K562 (cell line): Measurements from ENCODE around the gene EGR1. TPM values are rescaled to one million over a fixed set of nuclear protein-coding genes. Genes with fewer than 3 reads are reported as not detected.

ENCODE experiments used
- CREM ChIP-seq: IDR thresholded peaks from 2 replicates; pipeline ENCODE4 v1.6.1; 2014; ENCODE audit warnings: antibody characterized with exemption, low read depth
- GTF2E2 ChIP-seq: fragments of 200-800 bp; sonication (Bioruptor generic); IDR thresholded peaks from 2 replicates; pipeline ENCODE4 v1.6.1; 2016; ENCODE audit warnings: missing genetic modification characterization, missing compliant biosample characterization
- HIVEP1 ChIP-seq: fragments of 250-450 bp; sonication (Bioruptor Pico); IDR thresholded peaks from 2 replicates; pipeline ENCODE4 v1.4.0; 2020; ENCODE audit warnings: mild to moderate bottlenecking
- LCOR ChIP-seq: sonication (generic); formaldehyde crosslinking; IDR thresholded peaks from 2 replicates; pipeline ENCODE4 v1.8.0; 2022; ENCODE audit warnings: mild to moderate bottlenecking, missing genetic modification reagents
- MTA3 ChIP-seq: fragments of 450-650 bp; formaldehyde crosslinking; IDR thresholded peaks from 2 replicates; pipeline ENCODE4 v1.6.1; 2017; ENCODE audit warnings: mild to moderate bottlenecking, borderline replicate concordance
- POLR2AphosphoS2 ChIP-seq: IDR thresholded peaks from 2 replicates; pipeline ENCODE4 v1.6.1; 2012; ENCODE audit warnings: low read length, improper control_type of control experiment
- POLR2AphosphoS5 ChIP-seq: IDR thresholded peaks from 2 replicates; pipeline ENCODE4 v1.6.1; 2011; ENCODE audit warnings: mild to moderate bottlenecking, low read depth, low read length, moderate library complexity; ENCODE audit not compliant: control insufficient read depth, insufficient read depth
- RUNX1 ChIP-seq: sonication (generic); IDR thresholded peaks from 2 replicates; pipeline ENCODE4 v1.6.1; 2016; ENCODE audit warnings: antibody characterized with exemption, low read depth
- SRF ChIP-seq, 2 experiments: fragments of 250-450, 450-650 bp in 1 of 2; sonication (Bioruptor Pico) in 1 of 2; sonication (generic) in 1 of 2; formaldehyde crosslinking; IDR thresholded peaks; 2 replicates each; pipeline versions ENCODE4 v1.5.0 to v1.5.1; 2020 to 2022; ENCODE audit warnings: mild to moderate bottlenecking in 1 of 2, missing genetic modification reagents in 1 of 2
- TCFL5 ChIP-seq: fragments of 250-450 bp; sonication (Bioruptor Pico); conservative IDR thresholded peaks from 2 replicates; pipeline ENCODE4 v1.6.1; 2021; ENCODE audit warnings: mild to moderate bottlenecking, moderate library complexity, matching md5 sums
- TEAD1 ChIP-seq, 2 experiments: fragments of 450-650 bp in 1 of 2; sonication (generic) in 1 of 2; formaldehyde crosslinking; IDR thresholded peaks; 2 replicates each; pipeline versions ENCODE4 v1.4.0 to v1.8.0; 2020 to 2022; ENCODE audit warnings: mild to moderate bottlenecking in 2 of 2, missing genetic modification reagents in 1 of 2
- ZBTB26 ChIP-seq: fragments of 450-650 bp; formaldehyde crosslinking; IDR thresholded peaks from 2 replicates; pipeline ENCODE4 v1.4.0; 2022; ENCODE audit warnings: missing genetic modification characterization
- polyA plus RNA-seq, 8 experiments: library from polyadenylated mRNA; depleted of rRNA in 4 of 8; stranded (reverse) in 5 of 8; unstranded in 3 of 8; fragments of >200 nt; fragmentation: Nextera tagmentation in 2 of 8; fragmentation: Illumina TruSeq in 1 of 8; extraction: Ambion mirVana in 2 of 8; extraction: Trizol in 1 of 8; gene quantifications; 2 replicates each; pipeline versions ENCODE4 v1.2.1 to v1.2.3, GENCODE V29; 2011 to 2014; ENCODE audit warnings: inconsistent platforms in 1 of 8, missing spikeins in 1 of 8
- total RNA-seq, 7 experiments: library from RNA; depleted of rRNA in 6 of 7; stranded (reverse); fragments of >200 nt in 6 of 7; fragmentation: Illumina TruSeq in 2 of 7; extraction: Trizol in 2 of 7; gene quantifications; 2 replicates each; pipeline versions ENCODE4 v1.2.1 to v1.2.3, GENCODE V29; 2011 to 2021; ENCODE audit warnings: low replicate concordance in 1 of 7
- TF ChIP-seq, protein P1 (sequence below): IDR thresholded peaks from 2 replicates; pipeline ENCODE4 v1.6.1; 2016; ENCODE audit warnings: missing genetic modification characterization, missing compliant biosample characterization
- TF ChIP-seq, protein P2 (sequence below): fragments of 250-450 bp; sonication (Bioruptor Pico); IDR thresholded peaks from 2 replicates; pipeline ENCODE4 v1.9.0; 2021; ENCODE audit warnings: mild to moderate bottlenecking
- TF ChIP-seq, protein P3 (sequence below): IDR thresholded peaks from 2 replicates; pipeline ENCODE4 v1.6.1; 2011; ENCODE audit warnings: borderline replicate concordance, low read depth, mild to moderate bottlenecking, moderate library complexity, low read length; ENCODE audit not compliant: insufficient read depth, poor library complexity, severe bottlenecking
- TF ChIP-seq, protein P4 (sequence below): sonication (generic); formaldehyde crosslinking; IDR thresholded peaks from 2 replicates; pipeline ENCODE4 v1.8.1; 2023; ENCODE audit warnings: missing genetic modification reagents, mild to moderate bottlenecking, borderline replicate concordance

Gene EGR1
- total and polyA plus RNA-seq, 9 of the 15 experiments (the other 6 are each of a cell fraction or from before 2014, with no cell fraction given), result 1.3 to 132 (median 21.5) TPM

DNA sequence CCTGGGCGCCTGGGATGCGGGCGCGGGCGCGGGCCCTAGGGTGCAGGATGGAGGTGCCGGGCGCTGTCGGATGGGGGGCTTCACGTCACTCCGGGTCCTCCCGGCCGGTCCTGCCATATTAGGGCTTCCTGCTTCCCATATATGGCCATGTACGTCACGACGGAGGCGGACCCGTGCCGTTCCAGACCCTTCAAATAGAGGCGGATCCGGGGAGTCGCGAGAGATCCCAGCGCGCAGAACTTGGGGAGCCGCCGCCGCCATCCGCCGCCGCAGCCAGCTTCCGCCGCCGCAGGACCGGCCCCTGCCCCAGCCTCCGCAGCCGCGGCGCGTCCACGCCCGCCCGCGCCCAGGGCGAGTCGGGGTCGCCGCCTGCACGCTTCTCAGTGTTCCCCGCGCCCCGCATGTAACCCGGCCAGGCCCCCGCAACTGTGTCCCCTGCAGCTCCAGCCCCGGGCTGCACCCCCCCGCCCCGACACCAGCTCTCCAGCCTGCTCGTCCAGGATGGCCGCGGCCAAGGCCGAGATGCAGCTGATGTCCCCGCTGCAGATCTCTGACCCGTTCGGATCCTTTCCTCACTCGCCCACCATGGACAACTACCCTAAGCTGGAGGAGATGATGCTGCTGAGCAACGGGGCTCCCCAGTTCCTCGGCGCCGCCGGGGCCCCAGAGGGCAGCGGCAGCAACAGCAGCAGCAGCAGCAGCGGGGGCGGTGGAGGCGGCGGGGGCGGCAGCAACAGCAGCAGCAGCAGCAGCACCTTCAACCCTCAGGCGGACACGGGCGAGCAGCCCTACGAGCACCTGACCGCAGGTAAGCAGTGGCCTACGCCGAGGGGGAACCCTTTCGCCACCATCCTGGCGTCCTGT is at the start of gene EGR1 (continued):
- TF ChIP-seq, protein P1, sequence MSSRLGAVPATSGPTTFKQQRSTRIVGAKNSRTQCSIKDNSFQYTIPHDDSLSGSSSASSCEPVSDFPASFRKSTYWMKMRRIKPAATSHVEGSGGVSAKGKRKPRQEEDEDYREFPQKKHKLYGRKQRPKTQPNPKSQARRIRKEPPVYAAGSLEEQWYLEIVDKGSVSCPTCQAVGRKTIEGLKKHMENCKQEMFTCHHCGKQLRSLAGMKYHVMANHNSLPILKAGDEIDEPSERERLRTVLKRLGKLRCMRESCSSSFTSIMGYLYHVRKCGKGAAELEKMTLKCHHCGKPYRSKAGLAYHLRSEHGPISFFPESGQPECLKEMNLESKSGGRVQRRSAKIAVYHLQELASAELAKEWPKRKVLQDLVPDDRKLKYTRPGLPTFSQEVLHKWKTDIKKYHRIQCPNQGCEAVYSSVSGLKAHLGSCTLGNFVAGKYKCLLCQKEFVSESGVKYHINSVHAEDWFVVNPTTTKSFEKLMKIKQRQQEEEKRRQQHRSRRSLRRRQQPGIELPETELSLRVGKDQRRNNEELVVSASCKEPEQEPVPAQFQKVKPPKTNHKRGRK (tag), result no peak
- peak; percentile 97 to 100 for TF ChIP-seq SRF (CRISPR knock-in tag; IDR thresholded peaks at IDR 0.05)
- TF ChIP-seq TEAD1 (CRISPR knock-in tag; IDR thresholded peaks at IDR 0.05), result peak in 1 of 2 experiments; percentile 28; a peak in 1 of 4 replicates
- TF ChIP-seq, protein P2, sequence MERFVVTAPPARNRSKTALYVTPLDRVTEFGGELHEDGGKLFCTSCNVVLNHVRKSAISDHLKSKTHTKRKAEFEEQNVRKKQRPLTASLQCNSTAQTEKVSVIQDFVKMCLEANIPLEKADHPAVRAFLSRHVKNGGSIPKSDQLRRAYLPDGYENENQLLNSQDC (CRISPR knock-in tag), result no peak
- TF ChIP-seq POLR2AphosphoS2, result peak; percentile 80; the same call in 1 of the 2 replicates
- TF ChIP-seq, protein P3, sequence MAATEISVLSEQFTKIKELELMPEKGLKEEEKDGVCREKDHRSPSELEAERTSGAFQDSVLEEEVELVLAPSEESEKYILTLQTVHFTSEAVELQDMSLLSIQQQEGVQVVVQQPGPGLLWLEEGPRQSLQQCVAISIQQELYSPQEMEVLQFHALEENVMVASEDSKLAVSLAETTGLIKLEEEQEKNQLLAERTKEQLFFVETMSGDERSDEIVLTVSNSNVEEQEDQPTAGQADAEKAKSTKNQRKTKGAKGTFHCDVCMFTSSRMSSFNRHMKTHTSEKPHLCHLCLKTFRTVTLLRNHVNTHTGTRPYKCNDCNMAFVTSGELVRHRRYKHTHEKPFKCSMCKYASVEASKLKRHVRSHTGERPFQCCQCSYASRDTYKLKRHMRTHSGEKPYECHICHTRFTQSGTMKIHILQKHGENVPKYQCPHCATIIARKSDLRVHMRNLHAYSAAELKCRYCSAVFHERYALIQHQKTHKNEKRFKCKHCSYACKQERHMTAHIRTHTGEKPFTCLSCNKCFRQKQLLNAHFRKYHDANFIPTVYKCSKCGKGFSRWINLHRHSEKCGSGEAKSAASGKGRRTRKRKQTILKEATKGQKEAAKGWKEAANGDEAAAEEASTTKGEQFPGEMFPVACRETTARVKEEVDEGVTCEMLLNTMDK, result peak; percentile 1
- no peak for TF ChIP-seq ZBTB26 (CRISPR knock-in tag)
- peak; percentile 24; the same call in 1 of the 2 replicates for TF ChIP-seq RUNX1
- TF ChIP-seq TCFL5 (CRISPR knock-in tag), result no peak
- TF ChIP-seq POLR2AphosphoS5, result peak; percentile 93
- TF ChIP-seq, protein P4, sequence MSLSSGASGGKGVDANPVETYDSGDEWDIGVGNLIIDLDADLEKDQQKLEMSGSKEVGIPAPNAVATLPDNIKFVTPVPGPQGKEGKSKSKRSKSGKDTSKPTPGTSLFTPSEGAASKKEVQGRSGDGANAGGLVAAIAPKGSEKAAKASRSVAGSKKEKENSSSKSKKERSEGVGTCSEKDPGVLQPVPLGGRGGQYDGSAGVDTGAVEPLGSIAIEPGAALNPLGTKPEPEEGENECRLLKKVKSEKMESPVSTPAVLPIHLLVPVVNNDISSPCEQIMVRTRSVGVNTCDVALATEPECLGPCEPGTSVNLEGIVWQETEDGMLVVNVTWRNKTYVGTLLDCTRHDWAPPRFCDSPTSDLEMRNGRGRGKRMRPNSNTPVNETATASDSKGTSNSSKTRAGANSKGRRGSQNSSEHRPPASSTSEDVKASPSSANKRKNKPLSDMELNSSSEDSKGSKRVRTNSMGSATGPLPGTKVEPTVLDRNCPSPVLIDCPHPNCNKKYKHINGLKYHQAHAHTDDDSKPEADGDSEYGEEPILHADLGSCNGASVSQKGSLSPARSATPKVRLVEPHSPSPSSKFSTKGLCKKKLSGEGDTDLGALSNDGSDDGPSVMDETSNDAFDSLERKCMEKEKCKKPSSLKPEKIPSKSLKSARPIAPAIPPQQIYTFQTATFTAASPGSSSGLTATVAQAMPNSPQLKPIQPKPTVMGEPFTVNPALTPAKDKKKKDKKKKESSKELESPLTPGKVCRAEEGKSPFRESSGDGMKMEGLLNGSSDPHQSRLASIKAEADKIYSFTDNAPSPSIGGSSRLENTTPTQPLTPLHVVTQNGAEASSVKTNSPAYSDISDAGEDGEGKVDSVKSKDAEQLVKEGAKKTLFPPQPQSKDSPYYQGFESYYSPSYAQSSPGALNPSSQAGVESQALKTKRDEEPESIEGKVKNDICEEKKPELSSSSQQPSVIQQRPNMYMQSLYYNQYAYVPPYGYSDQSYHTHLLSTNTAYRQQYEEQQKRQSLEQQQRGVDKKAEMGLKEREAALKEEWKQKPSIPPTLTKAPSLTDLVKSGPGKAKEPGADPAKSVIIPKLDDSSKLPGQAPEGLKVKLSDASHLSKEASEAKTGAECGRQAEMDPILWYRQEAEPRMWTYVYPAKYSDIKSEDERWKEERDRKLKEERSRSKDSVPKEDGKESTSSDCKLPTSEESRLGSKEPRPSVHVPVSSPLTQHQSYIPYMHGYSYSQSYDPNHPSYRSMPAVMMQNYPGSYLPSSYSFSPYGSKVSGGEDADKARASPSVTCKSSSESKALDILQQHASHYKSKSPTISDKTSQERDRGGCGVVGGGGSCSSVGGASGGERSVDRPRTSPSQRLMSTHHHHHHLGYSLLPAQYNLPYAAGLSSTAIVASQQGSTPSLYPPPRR (CRISPR knock-in tag), result peak; percentile 50; the same call in 1 of the 2 replicates
- peak; percentile 98 for TF ChIP-seq MTA3
- peak; percentile 94 for TF ChIP-seq CREM
- peak; percentile 98 for TF ChIP-seq GTF2E2
- peak; percentile 96; the same call in 1 of the 2 replicates for TF ChIP-seq LCOR (CRISPR knock-in tag)
- peak; percentile 95 for TF ChIP-seq HIVEP1
